ENCODE results near the gene CDC20. TPM values are rescaled to one million over a fixed set of nuclear protein-coding genes. Genes with fewer than 3 reads are reported as not detected.

Gene CDC20
- total and polyA plus RNA-seq, 10 of the 15 experiments (the other 5 are each of a cell fraction or from before 2014, with no cell fraction given), result 36.3 to 347 (median 150) TPM

DNA sequence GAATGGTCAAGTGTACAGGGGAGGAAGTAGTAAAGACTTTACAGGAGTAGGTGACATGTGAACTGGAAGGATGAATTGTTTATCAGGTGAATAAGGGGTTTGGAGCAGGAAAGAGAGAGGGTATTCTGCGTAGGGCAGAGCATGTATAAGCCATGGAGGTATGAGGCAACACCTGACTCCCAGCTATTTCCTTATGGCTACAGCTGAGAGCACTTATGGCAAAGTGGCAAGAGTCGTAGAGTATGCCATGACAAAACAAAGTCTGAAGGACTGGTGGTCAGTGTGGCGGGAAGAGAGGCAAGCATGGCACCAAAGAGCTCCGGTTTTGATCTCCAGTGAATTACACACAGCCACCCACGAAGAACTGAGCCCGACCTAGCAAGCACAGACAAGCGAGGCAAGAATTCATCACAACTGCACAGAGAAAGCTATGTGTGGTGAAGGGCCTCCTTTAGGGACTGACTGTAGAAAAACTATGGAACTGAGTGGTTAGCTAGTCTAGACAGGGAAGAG lies 18.0 kb downstream of the CDC20 start:
- Histone ChIP-seq H3K9me3 (replicated peaks; ENCODE audit: control insufficient read depth, insufficient read depth, low read length) (no peaks in the 10 kb centered on the region), H3K4me1 (ENCODE audit: control insufficient read depth, insufficient read depth, low read length) (no peaks in the 10 kb centered on the region; the same call in 1 of the 2 replicates), H3K4me2 (ENCODE audit: control insufficient read depth, insufficient read depth) (no peak overlapping the region), H3K36me3 (ENCODE audit: control insufficient read depth in 2 of 2, insufficient read depth in 2 of 2, low read length in 1 of 2) (peaks cover 0 to 1% of the 10 kb centered on the region in 2 experiments; a peak in 2 of 4 replicates), H3K9ac (ENCODE audit: control insufficient read depth, insufficient read depth, low read length) (no peak overlapping the region), H3K79me2 (ENCODE audit: control insufficient read depth, insufficient read depth, low read length) (no peaks in the 10 kb centered on the region), H2AFZ (ENCODE audit: control insufficient read depth, low read depth, low read length) (no peak overlapping the region), H4K20me1 (ENCODE audit: control insufficient read depth, insufficient read depth) (no peaks in the 10 kb centered on the region), H3K27ac (ENCODE audit: control insufficient read depth, insufficient read depth) (no peak overlapping the region), H3K27me3 (replicated peaks in 1 of 2; ENCODE audit: control insufficient read depth in 2 of 2, insufficient read depth in 2 of 2, low read length in 1 of 2) (no peaks in the 10 kb centered on the region), H3K4me3 (no peak overlapping the region)
- ChIA-PET CTCF (interaction anchor here (0.6 to 3.5 kb wide), 7 partner anchors 9 to 150 kb away, joined by 3 to 14 read pairs (median 7); partner anchors contain the start of genes MED8 and SZT2), SMC1A (ENCODE audit: uncharacterized antibody, unreplicated experiment) (interaction anchor here (1.3 to 1.6 kb wide), 6 partner anchors 8 to 150 kb away, joined by 3 to 9 read pairs (median 5); partner anchors contain the start of genes CDC20 and ELOVL1), POLR2A (interaction anchor here (0.7 to 1.2 kb wide), 4 partner anchors 16 to 36 kb away, joined by 3 to 5 read pairs (median 4); partner anchors contain the start of gene CDC20), RAD21 (ENCODE audit: unreplicated experiment) (interaction anchor here (2.6 kb wide), 1 partner anchor 138 kb away, joined by 10 read pairs; no protein-coding TSS in a partner anchor)
- in situ Hi-C loops (cut with MboI) (no loop called here), intact Hi-C loops (cut with micrococcal nuclease; ENCODE audit: unreplicated experiment) (no loop called here)
- 91% methylated on average over 7 of the region's 7 CpGs for WGBS (ENCODE audit: insufficient coverage, insufficient replicate concordance, low lambda C conversion rate, missing lambda C conversion rate)
- no peak for DNase-seq (ENCODE audit: low read depth, low spot score)
- no TSS peak for BruUV-seq (replicated peaks)
- no peak for TF ChIP-seq BMI1 (IDR thresholded peaks at IDR 0.05; ENCODE audit: borderline replicate concordance)
- TF ChIP-seq, protein P1, sequence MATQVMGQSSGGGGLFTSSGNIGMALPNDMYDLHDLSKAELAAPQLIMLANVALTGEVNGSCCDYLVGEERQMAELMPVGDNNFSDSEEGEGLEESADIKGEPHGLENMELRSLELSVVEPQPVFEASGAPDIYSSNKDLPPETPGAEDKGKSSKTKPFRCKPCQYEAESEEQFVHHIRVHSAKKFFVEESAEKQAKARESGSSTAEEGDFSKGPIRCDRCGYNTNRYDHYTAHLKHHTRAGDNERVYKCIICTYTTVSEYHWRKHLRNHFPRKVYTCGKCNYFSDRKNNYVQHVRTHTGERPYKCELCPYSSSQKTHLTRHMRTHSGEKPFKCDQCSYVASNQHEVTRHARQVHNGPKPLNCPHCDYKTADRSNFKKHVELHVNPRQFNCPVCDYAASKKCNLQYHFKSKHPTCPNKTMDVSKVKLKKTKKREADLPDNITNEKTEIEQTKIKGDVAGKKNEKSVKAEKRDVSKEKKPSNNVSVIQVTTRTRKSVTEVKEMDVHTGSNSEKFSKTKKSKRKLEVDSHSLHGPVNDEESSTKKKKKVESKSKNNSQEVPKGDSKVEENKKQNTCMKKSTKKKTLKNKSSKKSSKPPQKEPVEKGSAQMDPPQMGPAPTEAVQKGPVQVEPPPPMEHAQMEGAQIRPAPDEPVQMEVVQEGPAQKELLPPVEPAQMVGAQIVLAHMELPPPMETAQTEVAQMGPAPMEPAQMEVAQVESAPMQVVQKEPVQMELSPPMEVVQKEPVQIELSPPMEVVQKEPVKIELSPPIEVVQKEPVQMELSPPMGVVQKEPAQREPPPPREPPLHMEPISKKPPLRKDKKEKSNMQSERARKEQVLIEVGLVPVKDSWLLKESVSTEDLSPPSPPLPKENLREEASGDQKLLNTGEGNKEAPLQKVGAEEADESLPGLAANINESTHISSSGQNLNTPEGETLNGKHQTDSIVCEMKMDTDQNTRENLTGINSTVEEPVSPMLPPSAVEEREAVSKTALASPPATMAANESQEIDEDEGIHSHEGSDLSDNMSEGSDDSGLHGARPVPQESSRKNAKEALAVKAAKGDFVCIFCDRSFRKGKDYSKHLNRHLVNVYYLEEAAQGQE (IDR thresholded peaks at IDR 0.05; ENCODE audit: low read depth, low read length), result no peak
- no peak for TF ChIP-seq ZNF274 (IDR thresholded peaks at IDR 0.05; ENCODE audit: insufficient read depth, insufficient read length)
- no peak for TF ChIP-seq FOXM1 (IDR thresholded peaks at IDR 0.05; ENCODE audit: low read depth, low read length)
- TF ChIP-seq SREBF1 (IDR thresholded peaks at IDR 0.05; ENCODE audit: low read length), result no peak
- TF ChIP-seq CHD4 (IDR thresholded peaks at IDR 0.05), result no peak
- TF ChIP-seq, protein P2, sequence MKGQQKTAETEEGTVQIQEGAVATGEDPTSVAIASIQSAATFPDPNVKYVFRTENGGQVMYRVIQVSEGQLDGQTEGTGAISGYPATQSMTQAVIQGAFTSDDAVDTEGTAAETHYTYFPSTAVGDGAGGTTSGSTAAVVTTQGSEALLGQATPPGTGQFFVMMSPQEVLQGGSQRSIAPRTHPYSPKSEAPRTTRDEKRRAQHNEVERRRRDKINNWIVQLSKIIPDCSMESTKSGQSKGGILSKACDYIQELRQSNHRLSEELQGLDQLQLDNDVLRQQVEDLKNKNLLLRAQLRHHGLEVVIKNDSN (IDR thresholded peaks at IDR 0.05; ENCODE audit: borderline replicate concordance, extremely low read length, insufficient read depth, low read depth, low read length), result no peak
- TF ChIP-seq NBN (IDR thresholded peaks at IDR 0.05), result no peak
- TF ChIP-seq, protein P3, sequence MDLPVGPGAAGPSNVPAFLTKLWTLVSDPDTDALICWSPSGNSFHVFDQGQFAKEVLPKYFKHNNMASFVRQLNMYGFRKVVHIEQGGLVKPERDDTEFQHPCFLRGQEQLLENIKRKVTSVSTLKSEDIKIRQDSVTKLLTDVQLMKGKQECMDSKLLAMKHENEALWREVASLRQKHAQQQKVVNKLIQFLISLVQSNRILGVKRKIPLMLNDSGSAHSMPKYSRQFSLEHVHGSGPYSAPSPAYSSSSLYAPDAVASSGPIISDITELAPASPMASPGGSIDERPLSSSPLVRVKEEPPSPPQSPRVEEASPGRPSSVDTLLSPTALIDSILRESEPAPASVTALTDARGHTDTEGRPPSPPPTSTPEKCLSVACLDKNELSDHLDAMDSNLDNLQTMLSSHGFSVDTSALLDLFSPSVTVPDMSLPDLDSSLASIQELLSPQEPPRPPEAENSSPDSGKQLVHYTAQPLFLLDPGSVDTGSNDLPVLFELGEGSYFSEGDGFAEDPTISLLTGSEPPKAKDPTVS (IDR thresholded peaks at IDR 0.05; ENCODE audit: low read depth, low read length), result no peak
- no peak for TF ChIP-seq JUNB (IDR thresholded peaks at IDR 0.05)
- no peak for TF ChIP-seq ZZZ3 (IDR thresholded peaks at IDR 0.05; ENCODE audit: control insufficient read depth, insufficient read length, low read depth)
- TF ChIP-seq MYC (IDR thresholded peaks at IDR 0.05; ENCODE audit: insufficient read depth, insufficient read length, insufficient replicate concordance, low read length, severe bottlenecking), result no peak
- TF ChIP-seq FOS (IDR thresholded peaks at IDR 0.05; ENCODE audit: borderline replicate concordance, extremely low read depth, insufficient read length), result no peak
- no peak for ATAC-seq
- no peak for FAIRE-seq

Measured in GM12878 (cell line).